WTC11 (cell line): ENCODE results near the gene TIMM10. TPM values are rescaled to one million over a fixed set of nuclear protein-coding genes. Genes with fewer than 3 reads are reported as not detected.

Experiments
- ATAC-seq: fragments of 200-7000 bp; cut with Tn5 transposase; 2 replicates; pipeline ENCODE4 v1.10.0; 2021; ENCODE audit warnings: mild to moderate bottlenecking, moderate library complexity
- CTCF ChIA-PET: fragments of 300-600 bp; sonication (Branson Sonifier 250); formaldehyde crosslinking; loops from one replicate; lab custom pipeline; 2021; ENCODE audit warnings: antibody characterized with exemption; lab: Charles Lee
- POLR2A ChIA-PET: fragments of 350-600 bp; sonication (Branson Sonifier 250); formaldehyde crosslinking; loops from one replicate; lab custom pipeline; 2021; ENCODE audit warnings: antibody characterized with exemption; lab: Charles Lee
- DNase-seq: peaks from one replicate; pipeline ENCODE4 v3.0.0; 2021; ENCODE audit warnings: low spot score
- H3K27ac Mint-ChIP-seq: 2 replicates; pipeline ENCODE4 v1.8.0; 2021; ENCODE audit warnings: mixed read lengths
- H3K27me3 Mint-ChIP-seq: 2 replicates; pipeline ENCODE4 v1.8.0; 2021; ENCODE audit warnings: low read depth, mild to moderate bottlenecking, moderate library complexity, mixed read lengths
- H3K36me3 Mint-ChIP-seq: 2 replicates; pipeline ENCODE4 v1.8.0; 2021; ENCODE audit warnings: mixed read lengths
- H3K4me1 Mint-ChIP-seq: 2 replicates; pipeline ENCODE4 v1.8.0; 2022; ENCODE audit warnings: mixed read lengths
- H3K4me3 Mint-ChIP-seq: 2 replicates; pipeline ENCODE4 v1.8.0; 2021; ENCODE audit warnings: mild to moderate bottlenecking, moderate library complexity, mixed read lengths
- H3K9me3 Mint-ChIP-seq: 2 replicates; pipeline ENCODE4 v1.8.0; 2021; ENCODE audit warnings: mixed read lengths
- ETV6 ChIP-seq: sonication (generic); formaldehyde crosslinking; IDR thresholded peaks from 2 replicates; pipeline ENCODE4 v1.8.1; 2022; ENCODE audit warnings: mild to moderate bottlenecking, missing genetic modification reagents
- FOXK1 ChIP-seq: sonication (generic); formaldehyde crosslinking; IDR thresholded peaks from 2 replicates; pipeline ENCODE4 v1.8.0; 2022; ENCODE audit warnings: mild to moderate bottlenecking, moderate library complexity, missing genetic modification reagents
- GTF2I ChIP-seq: fragments of 250-450 bp; sonication (Bioruptor Pico); conservative IDR thresholded peaks from 2 replicates; pipeline ENCODE4 v1.4.0; 2021; ENCODE audit warnings: mild to moderate bottlenecking
- HMGA2 ChIP-seq: fragments of 250-450 bp; sonication (Bioruptor Pico); IDR thresholded peaks from 2 replicates; pipeline ENCODE4 v1.4.0; 2021; ENCODE audit warnings: mild to moderate bottlenecking, moderate library complexity
- MXD4 ChIP-seq: fragments of 250-450 bp; sonication (Bioruptor Pico); IDR thresholded peaks from 2 replicates; pipeline ENCODE4 v1.8.0; 2021; ENCODE audit warnings: mild to moderate bottlenecking, moderate library complexity, borderline replicate concordance
- MYBL2 ChIP-seq: sonication (generic); formaldehyde crosslinking; IDR thresholded peaks from 2 replicates; pipeline ENCODE4 v1.8.1; 2023; ENCODE audit warnings: mild to moderate bottlenecking, moderate library complexity, missing genetic modification reagents
- NFYB ChIP-seq: sonication (generic); formaldehyde crosslinking; conservative IDR thresholded peaks from 2 replicates; pipeline ENCODE4 v1.8.0; 2022; ENCODE audit warnings: low read depth, missing genetic modification reagents
- NR2C2 ChIP-seq: sonication (generic); formaldehyde crosslinking; IDR thresholded peaks from 2 replicates; pipeline ENCODE4 v1.8.0; 2022; ENCODE audit warnings: mild to moderate bottlenecking, missing genetic modification reagents
- RELA ChIP-seq: sonication (generic); formaldehyde crosslinking; IDR thresholded peaks from 2 replicates; pipeline ENCODE4 v1.8.1; 2022; ENCODE audit warnings: missing genetic modification reagents, mild to moderate bottlenecking, borderline replicate concordance
- SMAD3 ChIP-seq: sonication (generic); formaldehyde crosslinking; IDR thresholded peaks from 2 replicates; pipeline ENCODE4 v1.8.0; 2022; ENCODE audit warnings: missing genetic modification reagents, mild to moderate bottlenecking, borderline replicate concordance
- SMAD4 ChIP-seq: sonication (generic); formaldehyde crosslinking; IDR thresholded peaks from 2 replicates; pipeline ENCODE4 v1.8.0; 2022; ENCODE audit warnings: mild to moderate bottlenecking, missing genetic modification reagents
- SOX15 ChIP-seq: fragments of 250-450 bp; sonication (Bioruptor Pico); IDR thresholded peaks from 2 replicates; pipeline ENCODE4 v1.9.0; 2021; ENCODE audit warnings: mild to moderate bottlenecking
- TCF7 ChIP-seq: sonication (generic); formaldehyde crosslinking; IDR thresholded peaks from 2 replicates; pipeline ENCODE4 v1.8.0; 2022; ENCODE audit warnings: mild to moderate bottlenecking, low read depth, missing genetic modification reagents, moderate library complexity
- ZNF138 ChIP-seq: sonication (generic); formaldehyde crosslinking; conservative IDR thresholded peaks from 2 replicates; pipeline ENCODE4 v1.8.1; 2022; ENCODE audit warnings: mild to moderate bottlenecking, moderate library complexity, missing genetic modification reagents
- ZNF423 ChIP-seq: fragments of 250-450 bp; sonication (Bioruptor Pico); IDR thresholded peaks from 2 replicates; pipeline ENCODE4 v2.1.2; 2022; ENCODE audit warnings: mild to moderate bottlenecking, moderate library complexity
- total RNA-seq: library from RNA; stranded (reverse); gene quantifications from 3 replicates; pipeline ENCODE4 v1.2.3, GENCODE V29; 2021
- TF ChIP-seq, protein P1 (sequence below): fragments of 250-450 bp; sonication (Bioruptor Pico); IDR thresholded peaks from 2 replicates; pipeline ENCODE4 v1.9.0; 2021; ENCODE audit warnings: mild to moderate bottlenecking
- TF ChIP-seq, protein P2 (sequence below): sonication (generic); formaldehyde crosslinking; IDR thresholded peaks from 2 replicates; pipeline ENCODE4 v1.8.0; 2023; ENCODE audit warnings: missing genetic modification reagents
- TF ChIP-seq, protein P3 (sequence below): fragments of 250-450 bp; sonication (Bioruptor Pico); IDR thresholded peaks from 2 replicates; pipeline ENCODE4 v1.9.0; 2021; ENCODE audit warnings: mild to moderate bottlenecking, borderline replicate concordance
- TF ChIP-seq, protein P4 (sequence below): sonication (generic); formaldehyde crosslinking; IDR thresholded peaks from 2 replicates; pipeline ENCODE4 v1.8.1; 2022; ENCODE audit warnings: mild to moderate bottlenecking, missing genetic modification reagents, moderate library complexity, borderline replicate concordance
- TF ChIP-seq, protein P5 (sequence below): sonication (generic); formaldehyde crosslinking; IDR thresholded peaks from 2 replicates; pipeline ENCODE4 v1.8.1; 2023; ENCODE audit warnings: mild to moderate bottlenecking, missing genetic modification reagents, borderline replicate concordance
- TF ChIP-seq, protein P6 (sequence below): sonication (generic); formaldehyde crosslinking; IDR thresholded peaks from 2 replicates; pipeline ENCODE4 v1.8.1; 2022; ENCODE audit warnings: low read depth, missing genetic modification reagents, borderline replicate concordance
- TF ChIP-seq, protein P7 (sequence below): sonication (generic); formaldehyde crosslinking; conservative IDR thresholded peaks from 2 replicates; pipeline ENCODE4 v1.8.1; 2022; ENCODE audit warnings: mild to moderate bottlenecking, missing genetic modification reagents

TIMM10 gene
- total RNA-seq, 1 experiment from 2014 or later, result 92.8 TPM

DNA sequence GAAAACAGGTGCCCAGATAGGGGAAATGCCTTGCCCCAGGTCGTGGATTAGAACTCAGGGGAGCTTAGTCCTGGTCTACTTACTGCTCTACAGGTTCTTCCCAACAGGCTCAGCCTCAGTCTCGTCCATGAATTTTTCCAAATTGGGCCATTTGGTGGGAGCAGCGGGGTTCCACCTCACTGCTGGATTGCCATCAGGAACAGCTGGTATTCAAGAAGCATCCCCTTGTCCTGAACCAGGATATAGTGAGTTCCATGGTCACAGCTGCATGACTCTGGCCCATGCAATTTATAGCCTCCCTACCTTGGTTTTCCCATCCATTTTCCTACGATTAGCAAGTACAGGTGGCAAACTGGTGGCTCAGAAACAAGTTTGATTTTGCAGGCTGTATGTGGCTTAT lies 43.5 kb upstream of the TIMM10 start:
- peak overlapping the region; percentile 17; the same call in 1 of the 2 replicates for H3K27ac Mint-ChIP-seq
- no peaks in the 10 kb centered on the region for H3K36me3 Mint-ChIP-seq
- no peak overlapping the region for H3K4me3 Mint-ChIP-seq
- CTCF ChIA-PET, result interaction anchor here (0.6 to 9.3 kb wide), 3 partner anchors 14 to 68 kb away, joined by 3 to 363 read pairs (median 4); partner anchors contain the start of gene SERPING1
- DNase-seq, result no peak
- peaks cover 20% of the 10 kb centered on the region for H3K4me1 Mint-ChIP-seq
- peaks cover 3% of the 10 kb centered on the region; the same call in 1 of the 2 replicates for H3K27me3 Mint-ChIP-seq
- ATAC-seq, result peak; percentile 71
- POLR2A ChIA-PET, result interaction anchor here (1.2 to 1.9 kb wide), 2 partner anchors 66 to 73 kb away, joined by 5 to 9 read pairs; no protein-coding TSS in a partner anchor
- TF ChIP-seq SMAD4 (CRISPR knock-in tag) (no peak), MXD4 (CRISPR knock-in tag) (no peak), NFYB (CRISPR knock-in tag) (no peak), GTF2I (CRISPR knock-in tag) (no peak), ZNF423 (no peak)
- TF ChIP-seq, protein P1, sequence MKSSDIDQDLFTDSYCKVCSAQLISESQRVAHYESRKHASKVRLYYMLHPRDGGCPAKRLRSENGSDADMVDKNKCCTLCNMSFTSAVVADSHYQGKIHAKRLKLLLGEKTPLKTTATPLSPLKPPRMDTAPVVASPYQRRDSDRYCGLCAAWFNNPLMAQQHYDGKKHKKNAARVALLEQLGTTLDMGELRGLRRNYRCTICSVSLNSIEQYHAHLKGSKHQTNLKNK (CRISPR knock-in tag), result no peak
- TF ChIP-seq, protein P2, sequence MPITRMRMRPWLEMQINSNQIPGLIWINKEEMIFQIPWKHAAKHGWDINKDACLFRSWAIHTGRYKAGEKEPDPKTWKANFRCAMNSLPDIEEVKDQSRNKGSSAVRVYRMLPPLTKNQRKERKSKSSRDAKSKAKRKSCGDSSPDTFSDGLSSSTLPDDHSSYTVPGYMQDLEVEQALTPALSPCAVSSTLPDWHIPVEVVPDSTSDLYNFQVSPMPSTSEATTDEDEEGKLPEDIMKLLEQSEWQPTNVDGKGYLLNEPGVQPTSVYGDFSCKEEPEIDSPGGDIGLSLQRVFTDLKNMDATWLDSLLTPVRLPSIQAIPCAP, result no peak
- TF ChIP-seq, all 79 proteins: peak for 0
- H3K9me3 Mint-ChIP-seq, result no peaks in the 10 kb centered on the region

DNA sequence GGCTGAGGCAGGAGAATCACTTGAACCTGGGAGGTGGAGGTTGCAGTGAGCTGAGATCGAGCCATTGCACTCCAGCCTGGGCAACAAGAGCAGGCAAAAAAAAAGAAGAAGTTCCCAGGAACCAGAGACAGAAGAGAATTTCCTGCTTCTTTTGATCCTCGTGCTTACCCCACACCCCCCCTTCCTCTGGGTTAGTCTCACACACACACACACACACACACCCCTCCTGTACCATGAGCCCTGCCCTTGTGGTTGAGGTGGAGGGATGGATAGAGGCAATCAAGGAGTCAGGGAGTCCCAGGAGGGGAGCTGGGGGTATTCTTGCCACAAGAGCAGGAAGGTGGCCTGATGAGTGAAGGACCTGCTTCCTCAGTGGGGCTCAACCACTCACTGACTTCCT lies 41.1 kb upstream of the TIMM10 start:
- Mint-ChIP-seq H3K36me3 (no peaks in the 10 kb centered on the region), H3K27me3 (peaks cover 7% of the 10 kb centered on the region), H3K27ac (no peak overlapping the region), H3K4me1 (peaks cover 33% of the 10 kb centered on the region), H3K4me3 (no peak overlapping the region), H3K9me3 (no peaks in the 10 kb centered on the region)
- DNase-seq (no peak), ATAC-seq (no peak)
- ChIA-PET CTCF (interaction anchor here (0.6 to 9.3 kb wide), 4 partner anchors 9 to 95 kb away, joined by 4 to 363 read pairs (median 6); no protein-coding TSS in a partner anchor), POLR2A (interaction anchor here (0.8 to 1.6 kb wide), 2 partner anchors 73 to 75 kb away, joined by 4 to 5 read pairs; no protein-coding TSS in a partner anchor)
- TF ChIP-seq, protein P3, sequence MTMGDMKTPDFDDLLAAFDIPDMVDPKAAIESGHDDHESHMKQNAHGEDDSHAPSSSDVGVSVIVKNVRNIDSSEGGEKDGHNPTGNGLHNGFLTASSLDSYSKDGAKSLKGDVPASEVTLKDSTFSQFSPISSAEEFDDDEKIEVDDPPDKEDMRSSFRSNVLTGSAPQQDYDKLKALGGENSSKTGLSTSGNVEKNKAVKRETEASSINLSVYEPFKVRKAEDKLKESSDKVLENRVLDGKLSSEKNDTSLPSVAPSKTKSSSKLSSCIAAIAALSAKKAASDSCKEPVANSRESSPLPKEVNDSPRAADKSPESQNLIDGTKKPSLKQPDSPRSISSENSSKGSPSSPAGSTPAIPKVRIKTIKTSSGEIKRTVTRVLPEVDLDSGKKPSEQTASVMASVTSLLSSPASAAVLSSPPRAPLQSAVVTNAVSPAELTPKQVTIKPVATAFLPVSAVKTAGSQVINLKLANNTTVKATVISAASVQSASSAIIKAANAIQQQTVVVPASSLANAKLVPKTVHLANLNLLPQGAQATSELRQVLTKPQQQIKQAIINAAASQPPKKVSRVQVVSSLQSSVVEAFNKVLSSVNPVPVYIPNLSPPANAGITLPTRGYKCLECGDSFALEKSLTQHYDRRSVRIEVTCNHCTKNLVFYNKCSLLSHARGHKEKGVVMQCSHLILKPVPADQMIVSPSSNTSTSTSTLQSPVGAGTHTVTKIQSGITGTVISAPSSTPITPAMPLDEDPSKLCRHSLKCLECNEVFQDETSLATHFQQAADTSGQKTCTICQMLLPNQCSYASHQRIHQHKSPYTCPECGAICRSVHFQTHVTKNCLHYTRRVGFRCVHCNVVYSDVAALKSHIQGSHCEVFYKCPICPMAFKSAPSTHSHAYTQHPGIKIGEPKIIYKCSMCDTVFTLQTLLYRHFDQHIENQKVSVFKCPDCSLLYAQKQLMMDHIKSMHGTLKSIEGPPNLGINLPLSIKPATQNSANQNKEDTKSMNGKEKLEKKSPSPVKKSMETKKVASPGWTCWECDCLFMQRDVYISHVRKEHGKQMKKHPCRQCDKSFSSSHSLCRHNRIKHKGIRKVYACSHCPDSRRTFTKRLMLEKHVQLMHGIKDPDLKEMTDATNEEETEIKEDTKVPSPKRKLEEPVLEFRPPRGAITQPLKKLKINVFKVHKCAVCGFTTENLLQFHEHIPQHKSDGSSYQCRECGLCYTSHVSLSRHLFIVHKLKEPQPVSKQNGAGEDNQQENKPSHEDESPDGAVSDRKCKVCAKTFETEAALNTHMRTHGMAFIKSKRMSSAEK (CRISPR knock-in tag), result no peak
- TF ChIP-seq FOXK1 (no peak), NR2C2 (CRISPR knock-in tag) (no peak), HMGA2 (CRISPR knock-in tag) (no peak), SMAD3 (CRISPR knock-in tag) (no peak), ETV6 (CRISPR knock-in tag) (no peak), RELA (CRISPR knock-in tag) (no peak), TCF7 (no peak), MYBL2 (CRISPR knock-in tag) (no peak), ZNF138 (CRISPR knock-in tag) (no peak), SOX15 (CRISPR knock-in tag) (no peak)
- TF ChIP-seq, protein P4, sequence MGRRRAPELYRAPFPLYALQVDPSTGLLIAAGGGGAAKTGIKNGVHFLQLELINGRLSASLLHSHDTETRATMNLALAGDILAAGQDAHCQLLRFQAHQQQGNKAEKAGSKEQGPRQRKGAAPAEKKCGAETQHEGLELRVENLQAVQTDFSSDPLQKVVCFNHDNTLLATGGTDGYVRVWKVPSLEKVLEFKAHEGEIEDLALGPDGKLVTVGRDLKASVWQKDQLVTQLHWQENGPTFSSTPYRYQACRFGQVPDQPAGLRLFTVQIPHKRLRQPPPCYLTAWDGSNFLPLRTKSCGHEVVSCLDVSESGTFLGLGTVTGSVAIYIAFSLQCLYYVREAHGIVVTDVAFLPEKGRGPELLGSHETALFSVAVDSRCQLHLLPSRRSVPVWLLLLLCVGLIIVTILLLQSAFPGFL (CRISPR knock-in tag), result no peak
- TF ChIP-seq, protein P5, sequence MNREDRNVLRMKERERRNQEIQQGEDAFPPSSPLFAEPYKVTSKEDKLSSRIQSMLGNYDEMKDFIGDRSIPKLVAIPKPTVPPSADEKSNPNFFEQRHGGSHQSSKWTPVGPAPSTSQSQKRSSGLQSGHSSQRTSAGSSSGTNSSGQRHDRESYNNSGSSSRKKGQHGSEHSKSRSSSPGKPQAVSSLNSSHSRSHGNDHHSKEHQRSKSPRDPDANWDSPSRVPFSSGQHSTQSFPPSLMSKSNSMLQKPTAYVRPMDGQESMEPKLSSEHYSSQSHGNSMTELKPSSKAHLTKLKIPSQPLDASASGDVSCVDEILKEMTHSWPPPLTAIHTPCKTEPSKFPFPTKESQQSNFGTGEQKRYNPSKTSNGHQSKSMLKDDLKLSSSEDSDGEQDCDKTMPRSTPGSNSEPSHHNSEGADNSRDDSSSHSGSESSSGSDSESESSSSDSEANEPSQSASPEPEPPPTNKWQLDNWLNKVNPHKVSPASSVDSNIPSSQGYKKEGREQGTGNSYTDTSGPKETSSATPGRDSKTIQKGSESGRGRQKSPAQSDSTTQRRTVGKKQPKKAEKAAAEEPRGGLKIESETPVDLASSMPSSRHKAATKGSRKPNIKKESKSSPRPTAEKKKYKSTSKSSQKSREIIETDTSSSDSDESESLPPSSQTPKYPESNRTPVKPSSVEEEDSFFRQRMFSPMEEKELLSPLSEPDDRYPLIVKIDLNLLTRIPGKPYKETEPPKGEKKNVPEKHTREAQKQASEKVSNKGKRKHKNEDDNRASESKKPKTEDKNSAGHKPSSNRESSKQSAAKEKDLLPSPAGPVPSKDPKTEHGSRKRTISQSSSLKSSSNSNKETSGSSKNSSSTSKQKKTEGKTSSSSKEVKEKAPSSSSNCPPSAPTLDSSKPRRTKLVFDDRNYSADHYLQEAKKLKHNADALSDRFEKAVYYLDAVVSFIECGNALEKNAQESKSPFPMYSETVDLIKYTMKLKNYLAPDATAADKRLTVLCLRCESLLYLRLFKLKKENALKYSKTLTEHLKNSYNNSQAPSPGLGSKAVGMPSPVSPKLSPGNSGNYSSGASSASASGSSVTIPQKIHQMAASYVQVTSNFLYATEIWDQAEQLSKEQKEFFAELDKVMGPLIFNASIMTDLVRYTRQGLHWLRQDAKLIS, result no peak
- TF ChIP-seq, protein P6, sequence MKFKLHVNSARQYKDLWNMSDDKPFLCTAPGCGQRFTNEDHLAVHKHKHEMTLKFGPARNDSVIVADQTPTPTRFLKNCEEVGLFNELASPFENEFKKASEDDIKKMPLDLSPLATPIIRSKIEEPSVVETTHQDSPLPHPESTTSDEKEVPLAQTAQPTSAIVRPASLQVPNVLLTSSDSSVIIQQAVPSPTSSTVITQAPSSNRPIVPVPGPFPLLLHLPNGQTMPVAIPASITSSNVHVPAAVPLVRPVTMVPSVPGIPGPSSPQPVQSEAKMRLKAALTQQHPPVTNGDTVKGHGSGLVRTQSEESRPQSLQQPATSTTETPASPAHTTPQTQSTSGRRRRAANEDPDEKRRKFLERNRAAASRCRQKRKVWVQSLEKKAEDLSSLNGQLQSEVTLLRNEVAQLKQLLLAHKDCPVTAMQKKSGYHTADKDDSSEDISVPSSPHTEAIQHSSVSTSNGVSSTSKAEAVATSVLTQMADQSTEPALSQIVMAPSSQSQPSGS (CRISPR knock-in tag), result no peak
- TF ChIP-seq, protein P7, sequence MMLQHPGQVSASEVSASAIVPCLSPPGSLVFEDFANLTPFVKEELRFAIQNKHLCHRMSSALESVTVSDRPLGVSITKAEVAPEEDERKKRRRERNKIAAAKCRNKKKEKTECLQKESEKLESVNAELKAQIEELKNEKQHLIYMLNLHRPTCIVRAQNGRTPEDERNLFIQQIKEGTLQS (CRISPR knock-in tag), result no peak
